ENCODE data around the gene MACF1.
"Not testable (repeated sequence)": the region's sequence is repeated elsewhere in the genome, so short reads cannot be mapped to it uniquely, and the experiment has no call there.

The MACF1 gene

DNA sequence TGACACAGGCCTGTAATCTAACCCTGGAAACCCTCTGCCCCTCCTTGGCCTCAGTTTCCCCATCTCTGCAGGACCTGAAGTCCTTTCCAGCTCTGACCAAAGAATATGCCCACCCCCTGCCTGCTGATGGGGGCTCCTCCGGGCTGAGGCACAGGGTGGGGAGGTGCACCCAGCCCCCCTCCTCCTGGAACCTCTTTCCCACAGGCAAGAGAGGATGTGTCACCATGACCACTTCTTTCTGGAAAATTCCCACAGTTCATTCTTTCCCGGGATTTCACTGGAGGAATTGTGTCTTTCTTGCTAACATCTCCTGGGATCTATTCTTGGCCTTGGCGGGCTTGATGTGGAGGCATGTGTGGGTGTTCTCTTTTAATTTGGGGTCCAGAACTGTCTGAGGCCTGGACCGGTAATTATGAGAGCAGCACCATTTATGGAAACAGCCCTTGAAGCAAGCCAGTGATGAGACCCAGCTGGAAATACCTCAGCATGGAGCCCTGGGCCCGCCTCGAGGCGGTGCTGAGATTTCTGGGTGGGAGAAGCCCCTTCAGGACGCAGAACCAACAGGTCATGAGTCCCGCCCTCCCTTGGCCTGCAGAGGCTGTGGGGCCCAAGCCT, 293.7 kb downstream of the MACF1 start:
- not testable (repeated sequence) for DNase-seq

DNA sequence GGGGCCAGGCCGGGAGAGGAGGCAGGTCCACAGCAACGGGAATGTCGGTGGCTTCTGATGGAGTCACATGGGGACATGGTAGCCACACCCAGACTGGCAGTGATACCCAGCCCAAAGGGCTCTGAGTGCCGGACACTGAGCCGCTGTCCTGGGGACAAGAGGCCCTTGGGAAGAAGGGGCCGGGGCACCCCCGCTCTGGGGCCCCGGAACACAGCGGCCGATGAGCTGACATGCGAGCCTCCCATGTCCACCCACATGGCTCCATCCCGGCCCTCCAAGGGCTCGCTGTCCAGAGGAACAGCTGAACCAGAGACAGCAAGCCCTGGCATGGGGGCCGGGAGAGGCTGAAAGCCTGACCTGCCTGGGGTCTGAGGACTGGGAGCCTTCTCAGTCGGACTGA, 294.3 kb downstream of the MACF1 start:
- DNase-seq: not testable (repeated sequence)

DNA sequence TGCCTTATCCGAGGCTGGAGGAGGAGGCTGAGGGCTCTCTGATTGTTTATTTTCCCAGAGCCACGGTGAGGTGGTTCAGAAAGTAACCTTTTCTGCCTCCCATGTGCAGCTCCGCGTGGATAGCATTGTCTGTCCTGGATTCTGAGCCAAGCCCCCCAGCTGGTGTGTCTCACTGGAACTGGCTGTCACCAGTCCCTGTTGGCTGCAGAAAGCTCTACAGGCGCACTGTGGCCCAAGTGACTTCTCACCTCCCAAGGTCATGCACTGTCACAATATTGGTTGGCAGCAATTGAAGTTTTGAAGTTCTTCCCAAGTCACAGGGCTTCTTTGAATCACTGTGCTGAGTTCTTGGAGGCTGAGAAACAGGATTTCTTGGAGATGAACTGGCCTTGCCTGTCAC, 295.2 kb downstream of the MACF1 start:
- no peak for DNase-seq

DNA sequence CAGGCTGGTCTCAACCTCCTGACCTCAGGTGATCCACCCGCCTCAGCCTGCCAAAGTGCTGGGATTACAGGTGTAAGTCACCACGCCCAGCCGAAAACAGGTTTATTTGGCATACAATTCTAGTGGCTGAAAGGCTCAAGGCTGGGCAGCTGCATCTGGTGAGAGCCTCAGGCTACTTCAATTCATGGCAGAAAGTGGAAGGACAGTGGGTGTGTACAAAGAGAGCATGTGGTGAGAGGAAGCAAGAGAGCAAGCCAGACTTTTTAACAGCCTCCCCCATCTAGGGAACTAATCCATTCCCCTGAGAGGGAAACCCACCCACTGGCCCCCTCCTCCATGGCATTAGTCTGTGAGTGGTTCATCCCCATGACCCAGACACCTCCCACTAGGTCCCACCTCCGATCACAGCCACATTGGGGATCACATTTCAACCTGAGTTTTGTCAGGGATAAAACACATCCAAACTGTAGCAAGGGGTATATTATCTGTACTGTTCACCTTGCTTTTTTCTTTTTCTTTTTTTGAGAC, 296.4 kb downstream of the MACF1 start:
- no peak for DNase-seq

DNA sequence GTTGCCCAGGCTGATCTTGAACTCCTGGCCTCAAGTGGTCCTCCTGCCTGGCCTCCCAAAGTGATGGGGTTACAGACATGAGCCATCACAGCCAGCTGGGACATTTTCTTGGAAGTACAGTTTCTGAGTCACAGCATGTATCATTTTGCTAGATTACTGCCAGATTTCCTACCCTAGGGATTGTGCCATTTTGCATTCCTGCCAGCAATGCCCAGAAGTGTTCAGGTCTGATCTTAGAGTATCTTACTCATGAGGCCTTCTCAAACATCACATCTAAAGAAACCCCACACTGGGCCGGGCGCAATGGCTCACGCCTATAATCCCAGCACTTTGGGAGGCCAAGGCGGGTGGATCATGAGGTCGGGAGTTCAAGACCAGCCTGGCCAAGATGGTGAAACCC, 297.2 kb downstream of the MACF1 start:
- no peak for DNase-seq

DNA sequence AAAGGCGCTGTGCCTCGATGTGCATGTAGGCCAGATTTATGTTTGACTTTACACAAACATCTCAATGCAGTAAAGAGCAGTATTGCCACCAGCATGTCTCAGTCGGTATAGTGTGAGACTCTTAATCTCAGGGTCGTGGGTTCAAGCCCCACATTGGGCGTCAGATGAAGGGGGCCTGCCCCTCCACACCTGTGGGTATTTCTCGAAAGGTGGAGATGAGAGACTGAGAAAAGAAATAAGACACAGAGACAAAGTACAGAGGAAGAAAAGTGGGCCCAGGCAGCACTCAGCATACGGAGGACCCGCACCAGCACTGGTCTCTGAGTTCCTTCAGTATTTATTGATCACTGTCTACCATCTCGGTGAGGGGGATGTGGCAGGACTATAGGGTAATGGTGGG, 299.9 kb downstream of the MACF1 start:
- not testable (repeated sequence) for DNase-seq

DNA sequence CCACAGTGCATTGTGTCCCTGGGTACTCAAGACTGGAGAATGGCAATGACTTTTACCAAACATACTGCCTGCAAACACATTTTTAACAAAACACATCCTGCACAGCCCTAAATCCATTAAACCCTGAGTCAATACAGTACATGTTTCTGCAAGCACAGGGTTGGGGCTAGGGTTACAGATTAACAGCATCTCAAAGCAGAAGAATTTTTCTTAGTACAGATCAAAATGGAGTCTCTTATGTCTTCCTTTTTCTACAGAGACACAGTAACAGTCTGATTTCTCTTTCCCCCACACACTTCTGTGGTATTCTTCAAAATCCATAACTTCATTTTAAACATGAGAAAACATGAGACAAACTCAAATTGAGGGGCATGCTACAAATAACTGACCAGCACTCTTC, 300.8 kb downstream of the MACF1 start:
- no peak for DNase-seq

DNA sequence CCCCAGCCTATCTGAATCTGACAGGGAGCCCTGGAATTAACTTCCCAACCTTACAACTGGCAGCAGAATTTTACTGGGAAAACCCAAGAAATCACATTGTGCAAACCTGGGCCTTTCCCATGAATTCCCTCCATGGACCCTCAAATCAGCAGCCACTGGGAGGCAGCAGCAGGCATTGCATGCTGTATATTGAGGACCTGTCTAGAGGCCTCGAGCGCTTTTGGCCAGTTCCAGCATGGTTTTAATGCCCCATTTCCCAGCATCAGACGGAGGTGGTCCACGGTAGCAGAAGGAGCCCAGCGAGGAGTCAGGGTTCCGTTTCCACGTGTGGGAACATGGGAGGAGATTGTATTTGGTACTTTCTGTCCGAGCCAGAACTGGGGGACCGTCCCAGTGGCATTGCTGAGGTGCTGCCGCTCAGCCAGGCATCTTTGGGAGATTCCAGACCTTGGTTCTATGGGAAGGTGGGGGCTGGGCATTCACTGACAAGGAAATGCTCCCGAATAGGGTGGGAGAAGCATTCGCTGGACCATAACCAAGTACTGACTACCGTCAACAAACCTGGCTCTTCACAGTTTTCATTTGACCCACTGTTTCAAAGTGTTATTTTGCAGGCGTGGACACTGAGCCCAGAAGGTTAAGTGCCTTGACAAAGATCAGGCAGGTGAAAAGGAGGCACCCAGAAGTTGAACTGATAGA, 302.9 kb downstream of the MACF1 start:
- no peak for DNase-seq

DNA sequence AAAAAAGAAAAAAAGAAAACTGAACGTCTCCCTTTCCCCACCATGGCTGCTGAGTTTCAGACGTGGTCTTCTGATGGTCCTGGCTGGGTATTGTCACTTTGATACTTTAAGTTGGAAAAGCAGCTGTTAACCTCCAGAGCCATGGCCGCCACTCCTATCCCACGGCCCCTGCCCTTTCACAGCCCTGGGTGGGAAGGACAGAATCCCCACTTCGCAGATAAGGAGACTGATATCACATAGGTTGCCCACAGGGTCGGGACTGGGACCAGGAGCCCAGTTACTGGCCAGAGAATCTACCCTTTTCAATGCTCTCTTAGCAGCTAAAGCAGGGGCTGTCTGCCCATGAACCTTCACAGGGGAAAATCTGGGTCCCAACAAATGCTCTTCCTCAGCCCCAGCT, 303.8 kb downstream of the MACF1 start:
- DNase-seq: no peak

DNA sequence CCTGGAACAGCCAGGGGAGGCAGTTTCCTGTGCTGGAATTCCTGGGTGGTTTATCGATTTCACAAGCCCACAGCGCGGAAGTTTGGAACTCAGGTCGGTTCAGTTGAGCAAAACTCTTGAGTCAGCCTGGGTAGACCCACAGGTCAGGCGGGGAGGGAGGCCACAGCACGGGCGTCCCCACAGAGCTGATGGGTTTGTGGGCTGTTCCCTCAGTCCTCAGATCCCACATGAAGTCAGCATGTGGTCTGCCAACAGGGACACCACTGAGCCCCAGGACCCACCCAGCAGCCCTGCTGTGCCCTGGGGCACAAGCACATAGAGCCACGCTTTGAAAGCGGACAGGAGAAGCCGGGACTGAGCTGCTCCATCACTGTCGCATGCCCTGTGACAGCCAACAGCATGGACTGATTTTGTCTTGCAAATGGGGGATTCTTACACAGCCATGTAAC, 304.4 kb downstream of the MACF1 start:
- no peak for DNase-seq

DNA sequence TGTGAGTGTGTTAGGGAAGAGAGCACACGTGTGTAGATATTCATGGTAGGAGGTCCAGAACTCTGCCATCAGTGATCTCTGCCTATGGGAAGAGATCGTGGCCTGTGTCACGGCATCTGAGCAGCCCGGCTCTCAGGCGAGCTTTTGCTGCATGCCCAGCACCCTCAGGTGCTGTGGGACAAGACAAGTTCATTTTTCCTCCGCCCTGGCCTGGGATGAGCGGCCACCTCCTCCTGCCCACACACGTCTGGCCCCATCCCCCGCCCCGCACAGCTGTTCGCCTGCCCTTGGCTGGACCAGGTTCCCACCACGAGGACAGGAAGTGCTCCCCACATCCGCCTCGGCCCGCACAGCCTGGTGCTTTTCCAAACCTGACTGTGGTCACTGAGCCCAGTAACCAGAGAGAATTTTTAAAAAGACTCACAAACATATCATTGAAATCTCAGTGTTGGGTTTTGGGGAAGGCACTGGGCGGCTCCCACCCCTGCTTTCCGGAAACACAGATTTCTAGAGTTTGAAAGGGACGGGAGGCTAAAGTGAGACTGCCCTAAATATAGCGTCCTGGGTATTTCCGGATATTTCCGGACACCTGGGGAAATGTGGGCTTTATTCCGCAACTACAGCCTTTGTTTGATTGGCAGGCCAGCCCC, 305.0 kb downstream of the MACF1 start:
- no peak for DNase-seq

DNA sequence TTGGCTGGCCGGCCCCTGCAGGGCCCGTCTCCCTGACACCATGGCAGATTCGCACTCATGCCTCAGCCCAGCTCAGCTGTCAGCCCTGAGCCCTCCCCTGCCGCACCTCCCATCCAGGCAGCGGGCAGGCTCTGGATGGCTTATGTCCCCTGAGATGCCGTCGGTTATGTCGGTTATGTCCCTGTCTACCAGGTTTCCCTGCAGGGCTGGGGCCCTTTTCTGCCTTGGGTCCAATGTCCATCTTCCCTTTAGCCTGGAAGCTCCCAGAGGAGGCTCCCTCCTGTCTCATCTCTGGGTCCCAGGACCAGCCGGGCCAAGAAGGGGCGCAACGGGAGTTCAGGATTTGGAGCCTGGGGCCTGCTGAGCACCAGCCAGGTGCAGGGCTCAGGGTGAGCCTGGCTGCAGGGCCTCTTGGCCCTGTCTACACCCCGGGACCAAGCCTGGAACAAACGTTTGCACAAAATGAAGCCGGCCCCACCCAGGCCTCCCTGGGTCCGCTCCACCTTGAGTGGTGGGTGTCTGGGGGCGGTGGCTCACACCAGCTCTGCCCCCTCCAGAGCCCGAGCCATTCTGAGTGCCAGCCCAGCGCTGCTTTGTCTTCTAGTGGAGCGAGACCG, 306.2 kb downstream of the MACF1 start:
- DNase-seq: not testable (repeated sequence)

DNA sequence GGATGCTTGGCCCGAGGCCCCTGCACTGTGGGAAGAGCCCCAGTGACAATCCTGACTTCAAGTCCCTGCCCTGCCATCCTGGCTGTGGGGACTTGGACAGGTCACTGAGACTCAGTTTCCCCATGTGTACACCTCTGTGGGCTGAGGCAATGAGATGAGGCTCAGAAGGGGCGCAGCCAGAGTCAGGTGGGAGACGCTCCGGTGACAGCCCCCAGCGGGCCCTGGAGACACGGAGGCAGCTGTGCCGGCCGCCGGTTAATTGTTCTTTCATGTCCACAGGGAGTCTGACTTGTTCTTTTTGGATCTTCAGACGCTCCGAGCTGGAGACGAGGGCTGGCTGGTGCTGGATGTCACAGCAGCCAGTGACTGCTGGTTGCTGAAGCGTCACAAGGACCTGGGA, 307.0 kb downstream of the MACF1 start:
- not testable (repeated sequence) for DNase-seq

DNA sequence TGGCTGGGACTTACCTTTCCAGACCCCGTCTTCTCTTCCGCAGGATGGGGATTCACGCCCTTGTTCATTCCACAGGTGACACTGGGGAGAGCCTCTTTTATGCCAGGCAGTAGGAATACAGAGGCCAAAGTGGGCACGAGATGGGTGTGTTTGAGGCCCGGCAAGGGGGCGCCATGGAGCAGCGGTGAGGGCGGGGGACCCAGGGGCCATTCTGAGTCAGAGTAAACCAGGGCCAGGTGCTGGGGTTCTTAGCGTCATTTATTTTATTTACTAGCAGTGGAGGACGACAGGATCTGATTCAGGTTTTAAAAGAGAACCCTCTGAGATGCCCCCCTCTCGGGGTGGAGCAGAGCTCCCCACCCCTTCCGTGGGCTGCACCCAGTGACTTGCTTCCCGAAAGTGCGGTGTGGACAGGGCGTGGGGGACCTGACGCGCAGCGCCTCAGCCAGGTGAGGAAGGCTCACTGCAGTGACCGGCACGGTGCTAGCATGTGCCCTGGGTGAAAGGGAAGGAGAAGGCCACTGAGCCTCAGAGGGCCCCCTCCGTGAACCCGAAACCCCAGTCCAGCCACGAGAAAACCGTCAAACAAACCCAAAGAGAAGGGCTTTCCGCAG, 307.8 kb downstream of the MACF1 start:
- not testable (repeated sequence) for DNase-seq

DNA sequence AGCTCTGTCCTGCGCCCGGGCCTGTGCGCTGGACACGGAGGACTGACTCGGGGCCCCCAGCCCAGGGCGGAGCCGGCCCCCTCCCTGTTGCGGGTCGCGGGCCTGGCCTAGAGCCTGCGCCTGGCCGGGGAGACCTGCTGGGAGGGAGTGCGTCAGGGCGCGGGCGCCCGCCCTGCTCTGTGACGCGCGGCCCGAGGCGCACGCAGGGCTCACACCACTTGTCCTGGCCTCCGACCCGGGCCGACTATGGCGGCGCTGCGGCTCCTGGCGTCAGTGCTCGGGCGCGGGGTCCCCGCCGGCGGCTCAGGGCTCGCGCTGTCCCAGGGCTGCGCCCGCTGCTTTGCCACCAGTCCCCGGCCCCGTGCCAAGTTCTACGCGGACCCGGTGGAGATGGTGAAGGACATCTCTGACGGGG, 310.2 kb downstream of the MACF1 start:
- not testable (repeated sequence) for DNase-seq

DNA sequence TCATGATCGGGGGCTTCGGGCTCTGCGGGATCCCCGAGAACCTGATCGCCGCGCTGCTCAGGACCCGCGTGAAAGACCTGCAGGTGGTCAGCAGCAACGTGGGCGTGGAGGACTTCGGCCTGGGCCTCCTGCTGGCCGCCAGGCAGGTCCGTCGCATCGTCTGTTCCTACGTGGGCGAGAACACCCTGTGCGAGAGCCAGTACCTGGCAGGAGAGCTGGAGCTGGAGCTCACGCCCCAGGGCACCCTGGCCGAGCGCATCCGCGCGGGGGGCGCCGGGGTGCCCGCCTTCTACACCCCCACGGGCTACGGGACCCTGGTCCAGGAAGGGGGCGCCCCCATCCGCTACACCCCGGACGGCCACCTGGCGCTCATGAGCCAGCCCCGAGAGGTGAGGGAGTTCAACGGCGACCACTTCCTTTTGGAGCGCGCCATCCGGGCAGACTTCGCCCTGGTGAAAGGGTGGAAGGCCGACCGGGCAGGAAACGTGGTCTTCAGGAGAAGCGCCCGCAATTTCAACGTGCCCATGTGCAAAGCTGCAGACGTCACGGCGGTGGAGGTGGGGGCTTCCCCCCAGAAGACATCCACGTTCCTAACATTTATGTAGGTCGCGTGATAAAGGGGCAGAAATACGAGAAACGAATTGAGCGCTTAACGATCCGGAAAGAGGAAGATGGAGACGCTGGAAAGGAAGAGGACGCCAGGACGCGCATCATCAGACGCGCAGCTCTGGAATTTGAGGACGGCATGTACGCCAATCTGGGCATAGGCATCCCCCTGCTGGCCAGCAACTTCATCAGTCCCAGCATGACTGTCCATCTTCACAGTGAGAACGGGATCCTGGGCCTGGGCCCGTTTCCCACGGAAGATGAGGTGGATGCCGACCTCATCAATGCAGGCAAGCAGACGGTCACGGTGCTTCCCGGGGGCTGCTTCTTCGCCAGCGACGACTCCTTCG, 310.9 kb downstream of the MACF1 start:
- DNase-seq: not testable (repeated sequence)

DNA sequence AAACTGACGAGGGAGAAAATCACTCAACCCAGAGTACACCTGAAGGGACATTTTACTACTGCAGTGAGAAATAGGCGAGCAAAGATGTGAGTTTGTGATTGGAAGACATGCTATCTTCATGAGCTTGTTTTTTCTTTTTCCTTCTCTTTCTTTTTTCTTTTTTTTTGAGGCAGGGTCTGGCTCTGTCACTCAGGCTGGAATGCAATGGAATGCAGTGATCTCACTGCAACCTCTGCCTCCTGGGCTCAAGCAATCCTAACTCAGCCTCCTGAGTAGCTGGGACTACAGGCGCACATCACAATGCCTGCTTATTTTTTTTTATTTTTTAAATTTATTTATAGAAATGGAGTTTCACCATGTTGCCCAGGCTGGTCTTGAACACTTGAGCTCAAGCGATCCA, 312.3 kb downstream of the MACF1 start:
- not testable (repeated sequence) for DNase-seq

DNA sequence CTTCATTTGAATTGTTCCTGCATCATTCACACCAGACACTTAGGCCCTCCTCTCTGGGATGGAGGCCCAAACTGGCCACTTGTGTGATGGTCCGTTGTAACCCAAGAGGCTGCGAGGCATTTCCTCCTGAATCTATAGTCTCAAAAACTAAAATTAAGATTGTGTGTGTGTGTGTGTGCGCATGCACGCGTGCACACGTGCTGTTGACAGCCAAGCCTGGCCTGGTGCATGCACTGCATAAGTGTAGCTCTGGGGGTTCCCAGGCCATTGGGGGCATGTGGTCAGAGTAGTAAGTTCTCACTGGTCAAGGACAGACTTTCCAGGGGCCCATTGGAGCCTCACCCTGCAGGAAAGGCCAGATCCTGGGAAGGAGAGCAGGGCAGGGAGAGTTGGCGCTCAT, 313.4 kb downstream of the MACF1 start:
- DNase-seq: not testable (repeated sequence)

DNA sequence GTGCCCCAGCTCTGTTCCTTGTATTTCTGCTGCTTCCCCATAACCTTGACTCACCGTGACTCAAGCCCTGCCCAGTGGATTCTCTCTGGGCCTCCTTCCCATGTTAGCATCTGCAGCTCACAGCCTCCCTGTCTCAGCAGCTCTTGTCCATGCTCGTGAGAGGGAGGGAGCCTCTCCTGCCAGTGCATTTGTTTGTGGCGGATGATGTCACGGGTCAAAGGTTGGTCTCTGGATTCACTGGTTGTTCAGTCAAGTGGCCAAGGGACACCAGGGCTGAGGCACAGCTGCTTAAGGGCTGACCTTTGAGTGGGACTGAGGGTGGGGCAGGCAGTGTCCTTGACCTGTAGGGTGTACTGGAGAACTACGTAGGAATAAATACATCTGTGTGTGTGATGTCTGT, 314.9 kb downstream of the MACF1 start:
- DNase-seq: not testable (repeated sequence)

DNA sequence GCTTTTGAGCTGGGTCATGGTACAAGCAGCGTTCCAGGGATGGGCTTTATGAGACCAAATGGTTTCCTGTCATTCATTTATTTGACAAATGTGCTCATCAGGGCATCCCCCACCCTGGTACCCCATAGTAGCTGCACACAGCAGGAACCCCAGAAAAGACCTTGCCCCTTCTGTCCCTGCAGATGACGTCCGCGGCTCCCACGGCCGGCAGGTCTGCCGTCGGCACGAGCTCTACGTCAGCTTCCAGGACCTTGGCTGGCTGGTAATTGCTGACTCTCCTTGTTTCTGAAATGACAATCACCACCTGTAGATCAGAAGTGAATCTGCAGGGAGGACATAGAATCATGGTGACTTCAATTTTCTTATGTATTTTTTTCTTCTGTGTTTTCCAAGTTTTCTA, 317.7 kb downstream of the MACF1 start:
- DNase-seq: not testable (repeated sequence)

DNA sequence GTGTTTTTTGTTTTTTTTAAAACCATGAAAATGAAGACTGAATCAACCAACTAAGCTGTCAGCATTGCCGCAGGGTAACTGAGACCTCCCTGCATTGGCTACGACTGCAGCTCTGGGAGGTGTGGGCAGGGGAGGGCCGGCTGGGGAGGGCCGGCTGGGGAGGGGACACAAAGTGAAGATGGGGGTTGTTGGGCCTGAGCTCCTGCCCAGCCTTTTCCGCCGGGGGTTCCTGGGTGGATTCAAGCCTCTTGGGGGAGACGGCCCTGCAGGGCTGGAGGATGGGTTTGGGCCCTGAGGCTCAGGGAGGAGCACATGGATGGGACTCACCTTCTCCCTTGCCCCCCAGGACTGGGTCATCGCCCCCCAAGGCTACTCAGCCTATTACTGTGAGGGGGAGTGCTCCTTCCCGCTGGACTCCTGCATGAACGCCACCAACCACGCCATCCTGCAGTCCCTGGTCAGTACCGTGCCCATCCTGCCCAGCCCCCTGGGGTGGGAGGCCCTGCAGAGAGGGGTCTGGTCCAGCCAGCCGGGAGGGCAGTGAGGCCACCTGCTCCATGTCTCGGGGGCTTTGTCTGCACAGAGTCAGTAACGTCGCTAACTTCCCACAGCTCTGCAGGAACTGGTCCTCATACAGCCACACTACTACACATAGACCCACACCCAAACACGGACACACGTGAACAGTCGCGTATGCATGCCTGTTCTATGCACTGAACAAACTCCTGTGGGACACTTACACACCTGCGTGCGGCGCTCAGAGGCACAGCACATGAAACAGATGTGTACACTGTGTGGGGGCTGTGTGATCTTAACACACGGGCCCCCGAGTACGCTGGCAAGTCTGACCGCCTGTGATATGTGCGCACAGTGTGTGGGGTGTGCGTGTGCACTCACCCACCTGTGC, 318.4 kb downstream of the MACF1 start:
- DNase-seq: no peak

Measured in NCI-H748 treated with DMSO at 0.1 percent for 48 hours (cell line).